SK-N-SH (cell line): ENCODE results near the gene ERI3. TPM values are rescaled to one million over a fixed set of nuclear protein-coding genes. Genes with fewer than 3 reads are reported as not detected.

ENCODE experiments used
- CTCF ChIA-PET: fragments of 300-600, 350-600 bp; formaldehyde crosslinking; extraction: SDS; loops from one replicate; lab custom pipeline; 2021; lab: Yijun Ruan, JAX
- POLR2A ChIA-PET: fragments of 350-600 bp; sonication (Branson Sonifier 250); formaldehyde crosslinking; extraction: SDS; loops from one replicate; lab custom pipeline; 2020; ENCODE audit warnings: antibody characterized with exemption, inconsistent platforms; lab: Yijun Ruan, JAX
- DNase-seq: peaks from one replicate; pipeline ENCODE4 v3.0.0; 2012
- H2AFZ ChIP-seq: fragments of 200-600 bp; sonication (generic); 2 replicates; pipeline ENCODE4 v1.8.1; 2016; ENCODE audit warnings: antibody characterized with exemption, mild to moderate bottlenecking, low read depth
- H3F3A ChIP-seq: fragments of 200-600 bp; sonication (generic); replicated peaks from 2 replicates; pipeline ENCODE3; 2016; ENCODE audit warnings: antibody characterized with exemption, mild to moderate bottlenecking; ENCODE audit not compliant: insufficient read depth
- H3K27ac ChIP-seq, 2 experiments: fragments of 200-500 bp in 1 of 2; fragments of 200-600 bp in 1 of 2; sonication (Bioruptor generic) in 1 of 2; sonication (generic), shearing (Covaris generic) in 1 of 2; 2 replicates each; pipeline versions ENCODE4 v1.5.1 to v1.6.1; 2014 to 2016; ENCODE audit warnings: low read depth in 2 of 2, inconsistent platforms in 1 of 2, low read length in 1 of 2, mild to moderate bottlenecking in 1 of 2, mixed read lengths in 1 of 2
- H3K27me3 ChIP-seq: fragments of 200-600 bp; sonication (generic), shearing (Covaris generic); 2 replicates; pipeline ENCODE4 v1.6.1; 2016; ENCODE audit warnings: mixed run types; ENCODE audit not compliant: insufficient read depth
- H3K36me3 ChIP-seq, 2 experiments: fragments of 200-500 bp in 1 of 2; fragments of 200-600 bp in 1 of 2; sonication (Bioruptor generic) in 1 of 2; sonication (generic) in 1 of 2; replicated peaks in 1 of 2; 2 replicates each; pipeline versions ENCODE3 to v1.5.1; 2014 to 2016; ENCODE audit warnings: low read length in 1 of 2, mild to moderate bottlenecking in 1 of 2; ENCODE audit not compliant: insufficient read depth in 2 of 2, control insufficient read depth in 1 of 2
- H3K4me1 ChIP-seq, 2 experiments: fragments of 200-500 bp in 1 of 2; fragments of 200-600 bp in 1 of 2; sonication (Bioruptor generic) in 1 of 2; sonication (generic), shearing (Covaris generic) in 1 of 2; 2 replicates each; pipeline versions ENCODE4 v1.5.1 to v1.6.1; 2014 to 2016; ENCODE audit warnings: low read depth in 1 of 2, low read length in 1 of 2, mixed run types in 1 of 2; ENCODE audit not compliant: insufficient read depth in 2 of 2, control insufficient read depth in 1 of 2
- H3K4me2 ChIP-seq: fragments of 200-600 bp; sonication (generic), shearing (Covaris generic); 2 replicates; pipeline ENCODE4 v1.6.1; 2017; ENCODE audit warnings: mixed run types
- H3K4me3 ChIP-seq, 2 experiments: fragments of 200-500 bp in 1 of 2; fragments of 200-600 bp in 1 of 2; sonication (Bioruptor generic) in 1 of 2; sonication (generic), shearing (Covaris generic) in 1 of 2; 2 replicates each; pipeline versions ENCODE4 v1.5.1 to v1.8.1; 2014 to 2016; ENCODE audit warnings: low read depth in 2 of 2, inconsistent platforms in 1 of 2, low read length in 1 of 2, mild to moderate bottlenecking in 1 of 2, mixed read lengths in 1 of 2, moderate library complexity in 1 of 2
- H3K79me2 ChIP-seq: fragments of 200-600 bp; sonication (generic); 2 replicates; pipeline ENCODE4 v1.8.1; 2017; ENCODE audit warnings: mild to moderate bottlenecking; ENCODE audit not compliant: insufficient read depth
- H3K9ac ChIP-seq: fragments of 200-600 bp; sonication (generic); 2 replicates; pipeline ENCODE4 v1.6.1; 2017; ENCODE audit warnings: mixed run types
- H3K9me2 ChIP-seq: fragments of 200-600 bp; sonication (generic); 2 replicates; pipeline ENCODE4 v1.6.1; 2017; ENCODE audit warnings: mixed run types
- H3K9me3 ChIP-seq: fragments of 200-600 bp; sonication (generic); 2 replicates; pipeline ENCODE4 v1.6.1; 2017; ENCODE audit warnings: mixed run types, mild to moderate bottlenecking, moderate library complexity
- H4K20me1 ChIP-seq: fragments of 200-600 bp; sonication (generic); 2 replicates; pipeline ENCODE4 v1.6.1; 2017; ENCODE audit warnings: mild to moderate bottlenecking, mixed run types; ENCODE audit not compliant: insufficient read depth
- CHD2 ChIP-seq: fragments of 150-350 bp; IDR thresholded peaks from 2 replicates; pipeline ENCODE4 v1.6.1; 2018; ENCODE audit warnings: low read length; ENCODE audit not compliant: partially characterized antibody
- ELF1 ChIP-seq: IDR thresholded peaks from 2 replicates; pipeline ENCODE4 v1.4.0; 2012
- GABPA ChIP-seq: IDR thresholded peaks from 2 replicates; pipeline ENCODE4 v1.4.0; 2012; ENCODE audit warnings: low read depth, mild to moderate bottlenecking
- MEF2A ChIP-seq: IDR thresholded peaks from 2 replicates; pipeline ENCODE4 v1.4.0; 2012; ENCODE audit warnings: low read depth, borderline replicate concordance
- MXI1 ChIP-seq: IDR thresholded peaks from 2 replicates; pipeline ENCODE4 v1.6.1; 2012; ENCODE audit warnings: mild to moderate bottlenecking, low read depth, low read length, improper control_type of control experiment
- POLR2AphosphoS5 ChIP-seq: IDR thresholded peaks from 2 replicates; pipeline ENCODE4 v1.6.1; 2012; ENCODE audit warnings: low read depth, low read length
- RFX5 ChIP-seq: IDR thresholded peaks from 2 replicates; pipeline ENCODE4 v1.6.1; 2012; ENCODE audit warnings: mild to moderate bottlenecking, improper control_type of control experiment, low read length
- RXRA ChIP-seq: IDR thresholded peaks from 2 replicates; pipeline ENCODE4 v1.4.0; 2012; ENCODE audit warnings: low read depth, mild to moderate bottlenecking, borderline replicate concordance
- WGBS: methylation state at CpG from one replicate; pipeline ENCODE4 v1.1.6; 2017; ENCODE audit warnings: low lambda C conversion rate; 5-methylcytosine and 5-hydroxymethylcytosine counted together
- polyA plus RNA-seq, 3 experiments: library from polyadenylated mRNA; depleted of rRNA; stranded (reverse); fragments of >200 nt; gene quantifications; 2 replicates each; pipeline ENCODE4 v1.2.3, GENCODE V29; 2012
- TF ChIP-seq, protein P1 (sequence below): IDR thresholded peaks from 2 replicates; pipeline ENCODE4 v1.4.0; 2012; ENCODE audit warnings: low read depth, borderline replicate concordance

Gene ERI3
- polyA plus RNA-seq, 1 of the 3 experiments (the other 2 are of a cell fraction), result 60.7 TPM

DNA sequence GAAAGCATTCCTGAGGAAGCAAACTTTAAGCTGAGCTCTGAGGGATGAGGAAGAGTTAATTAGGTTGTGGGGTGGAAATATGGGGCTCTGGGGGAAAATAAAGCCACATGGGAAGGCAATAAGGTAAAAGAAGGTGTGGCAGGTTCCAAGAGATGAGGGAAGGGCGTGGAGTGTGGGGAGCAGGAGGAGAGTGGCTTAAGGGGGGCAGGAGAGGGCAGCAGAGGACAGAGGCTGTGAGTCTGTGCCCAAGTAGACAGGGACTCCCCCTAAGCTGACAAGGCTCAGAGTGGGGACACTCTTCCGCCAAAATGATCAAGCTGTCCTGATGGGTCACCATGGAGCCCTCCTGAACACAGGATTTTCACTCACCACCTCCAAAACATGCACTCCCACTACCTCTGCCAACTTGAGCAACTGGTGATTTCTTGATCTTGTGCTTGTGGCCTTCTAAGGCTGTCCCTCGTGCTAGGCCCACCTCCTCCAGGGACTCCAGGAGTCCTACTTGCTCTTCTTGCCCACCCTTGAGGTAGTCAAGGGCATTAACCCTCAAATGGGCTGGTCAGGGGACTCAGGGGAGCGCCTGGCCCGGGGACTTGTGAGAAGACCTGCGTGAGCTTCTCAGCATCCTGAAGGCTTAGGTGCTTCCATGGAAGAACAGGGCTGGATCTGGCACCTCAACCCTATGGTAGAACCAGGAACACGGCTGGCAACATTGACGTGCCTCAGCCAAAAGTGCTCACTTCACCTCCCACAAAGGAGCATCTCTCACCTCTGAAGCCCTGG lies 118.4 kb downstream of the ERI3 start:
- H3K4me1 ChIP-seq, result peaks cover 10 to 22% of the 10 kb centered on the region in 2 experiments; a peak in 3 of 4 replicates
- no peak overlapping the region for H3K27ac ChIP-seq
- no peak for TF ChIP-seq MEF2A
- TF ChIP-seq RXRA, result no peak
- no peak for TF ChIP-seq ELF1
- no peak for TF ChIP-seq CHD2
- TF ChIP-seq, protein P1, sequence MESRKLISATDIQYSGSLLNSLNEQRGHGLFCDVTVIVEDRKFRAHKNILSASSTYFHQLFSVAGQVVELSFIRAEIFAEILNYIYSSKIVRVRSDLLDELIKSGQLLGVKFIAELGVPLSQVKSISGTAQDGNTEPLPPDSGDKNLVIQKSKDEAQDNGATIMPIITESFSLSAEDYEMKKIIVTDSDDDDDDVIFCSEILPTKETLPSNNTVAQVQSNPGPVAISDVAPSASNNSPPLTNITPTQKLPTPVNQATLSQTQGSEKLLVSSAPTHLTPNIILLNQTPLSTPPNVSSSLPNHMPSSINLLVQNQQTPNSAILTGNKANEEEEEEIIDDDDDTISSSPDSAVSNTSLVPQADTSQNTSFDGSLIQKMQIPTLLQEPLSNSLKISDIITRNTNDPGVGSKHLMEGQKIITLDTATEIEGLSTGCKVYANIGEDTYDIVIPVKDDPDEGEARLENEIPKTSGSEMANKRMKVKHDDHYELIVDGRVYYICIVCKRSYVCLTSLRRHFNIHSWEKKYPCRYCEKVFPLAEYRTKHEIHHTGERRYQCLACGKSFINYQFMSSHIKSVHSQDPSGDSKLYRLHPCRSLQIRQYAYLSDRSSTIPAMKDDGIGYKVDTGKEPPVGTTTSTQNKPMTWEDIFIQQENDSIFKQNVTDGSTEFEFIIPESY, result no peak
- no peak for TF ChIP-seq GABPA
- no peak for TF ChIP-seq POLR2AphosphoS5
- H3K27me3 ChIP-seq, result no peaks in the 10 kb centered on the region
- no peaks in the 10 kb centered on the region for H3K9me3 ChIP-seq
- H3K9me2 ChIP-seq, result no peaks in the 10 kb centered on the region
- POLR2A ChIA-PET, result no interaction called here
- no peaks in the 10 kb centered on the region for H4K20me1 ChIP-seq
- no peak overlapping the region for H3K9ac ChIP-seq
- no peak overlapping the region for H3K4me2 ChIP-seq
- CTCF ChIA-PET, result interaction anchor here (0.7 to 6.2 kb wide), 4 partner anchors 18 to 359 kb away, joined by 3 to 47 read pairs (median 4); no protein-coding TSS in a partner anchor
- DNase-seq, result no peak
- no peaks in the 10 kb centered on the region for H3F3A ChIP-seq
- H2AFZ ChIP-seq, result no peak overlapping the region
- H3K79me2 ChIP-seq, result no peaks in the 10 kb centered on the region
- peaks cover 0 to 9% of the 10 kb centered on the region in 2 experiments for H3K36me3 ChIP-seq
- H3K4me3 ChIP-seq, result no peak overlapping the region
- WGBS, result 75% methylated on average over 4 of the region's 8 CpGs

DNA sequence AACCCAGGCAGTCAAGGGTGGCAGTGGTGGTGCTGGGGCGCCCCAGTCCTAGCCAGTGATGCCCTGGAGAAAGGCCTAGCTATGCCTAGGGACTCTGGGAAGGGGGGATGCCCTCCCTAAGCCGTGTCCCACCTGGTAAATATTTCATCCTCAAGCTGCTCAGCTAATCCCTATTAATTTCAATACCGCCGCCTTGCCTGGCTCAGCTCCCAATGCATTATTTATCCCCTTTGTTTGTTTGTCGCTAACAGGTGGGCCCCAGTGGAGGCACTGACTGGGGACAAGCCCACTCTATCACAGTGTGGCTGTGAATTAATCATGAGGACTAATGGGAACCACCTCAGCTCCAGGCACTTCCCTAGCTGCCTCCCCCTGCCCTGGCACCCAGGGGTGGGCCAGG lies 119.2 kb downstream of the ERI3 start:
- CTCF ChIA-PET, result interaction anchor here (1.0 to 6.2 kb wide), 3 partner anchors 18 to 80 kb away, joined by 3 to 47 read pairs (median 6); no protein-coding TSS in a partner anchor
- Histone ChIP-seq H3K4me2 (no peak overlapping the region), H3K9me2 (no peaks in the 10 kb centered on the region), H3F3A (no peaks in the 10 kb centered on the region), H3K4me1 (peaks cover 10 to 14% of the 10 kb centered on the region in 2 experiments; a peak in 3 of 4 replicates), H2AFZ (no peak overlapping the region), H4K20me1 (no peaks in the 10 kb centered on the region), H3K36me3 (peaks cover 0 to 11% of the 10 kb centered on the region in 2 experiments), H3K27me3 (no peaks in the 10 kb centered on the region), H3K79me2 (no peaks in the 10 kb centered on the region), H3K4me3 (no peak overlapping the region), H3K9me3 (no peaks in the 10 kb centered on the region), H3K9ac (no peak overlapping the region), H3K27ac (no peak overlapping the region)
- no peak for DNase-seq
- TF ChIP-seq RFX5 (no peak), MXI1 (no peak)
- POLR2A ChIA-PET, result no interaction called here
- 80% methylated on average over 5 of the region's 5 CpGs for WGBS
